Activated B cell treated with CpG ODN at 0.5 μM for 24 hours (primary cell): ENCODE results near the gene GLB1L2. TPM values are rescaled to one million over a fixed set of nuclear protein-coding genes. Genes with fewer than 3 reads are reported as not detected.

ENCODE experiments used
- ATAC-seq: fragments of 200-7000 bp; cut with Tn5 transposase; one replicate; pipeline ENCODE4 v1.10.0; 2021; ENCODE audit warnings: low read depth, mild to moderate bottlenecking, moderate library complexity
- CTCF ChIA-PET: fragments of 350-600 bp; sonication (Branson Sonifier 250); formaldehyde crosslinking; loops from one replicate; lab custom pipeline; 2021; ENCODE audit warnings: antibody characterized with exemption; lab: Charles Lee
- POLR2A ChIA-PET: fragments of 350-600 bp; sonication (Branson Sonifier 250); formaldehyde crosslinking; loops from one replicate; lab custom pipeline; 2021; ENCODE audit warnings: antibody characterized with exemption; lab: Charles Lee
- DNase-seq: peaks from one replicate; pipeline ENCODE4 v3.0.0; 2022
- H3K27ac Mint-ChIP-seq: one replicate; pipeline ENCODE4 v1.8.0; 2020; ENCODE audit warnings: mixed read lengths
- H3K27me3 Mint-ChIP-seq: one replicate; pipeline ENCODE4 v1.8.0; 2021; ENCODE audit warnings: mixed read lengths
- H3K36me3 Mint-ChIP-seq: one replicate; pipeline ENCODE4 v1.8.0; 2021; ENCODE audit warnings: low read depth, mixed read lengths
- H3K4me1 Mint-ChIP-seq: one replicate; pipeline ENCODE4 v1.8.0; 2021; ENCODE audit warnings: mixed read lengths
- H3K4me3 Mint-ChIP-seq: one replicate; pipeline ENCODE4 v1.8.0; 2020; ENCODE audit warnings: mild to moderate bottlenecking, mixed read lengths
- H3K9me3 Mint-ChIP-seq: one replicate; pipeline ENCODE4 v1.8.0; 2020; ENCODE audit warnings: mixed read lengths
- intact Hi-C: fragments of 100-400 bp; cut with micrococcal nuclease; formaldehyde crosslinking; loops from one replicate; pipeline ENCODE4 v1.15.1; 2024
- total RNA-seq: library from RNA; stranded (reverse); gene quantifications from 2 replicates; pipeline ENCODE4 v1.2.3, GENCODE V29; 2022
- TF ChIP-seq, protein P1 (sequence below): fragments of 200-600 bp; IDR thresholded peaks from one replicate; pipeline ENCODE4 v1.8.0; 2022; ENCODE audit warnings: antibody characterized with exemption, mild to moderate bottlenecking

The GLB1L2 gene
- total RNA-seq, 1 donor from 2014 or later = 0.33 TPM

DNA sequence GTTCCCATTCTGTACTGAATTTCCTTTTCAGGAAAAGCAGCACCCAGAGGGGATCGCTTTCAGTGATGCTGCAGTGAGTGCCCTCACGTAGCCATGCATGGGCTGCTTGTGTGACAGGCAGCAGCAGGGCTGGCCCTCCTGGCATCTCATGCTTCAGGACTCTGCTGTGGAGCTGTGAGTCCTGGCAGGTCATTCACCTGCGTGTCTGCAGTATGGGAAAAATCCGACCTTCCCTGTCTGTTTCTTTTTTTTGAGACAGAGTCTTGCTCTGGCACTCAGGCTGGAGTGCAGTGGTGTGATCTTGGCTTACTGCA is 13.4 kb downstream of the GLB1L2 start:
- Mint-ChIP-seq H3K27ac (no peak overlapping the region), H3K9me3 (no peaks in the 10 kb centered on the region), H3K4me3 (no peak overlapping the region), H3K27me3 (no peaks in the 10 kb centered on the region), H3K36me3 (no peaks in the 10 kb centered on the region), H3K4me1 (peaks cover 5% of the 10 kb centered on the region)
- DNase-seq (no peak), ATAC-seq (no peak)
- TF ChIP-seq, protein P1, sequence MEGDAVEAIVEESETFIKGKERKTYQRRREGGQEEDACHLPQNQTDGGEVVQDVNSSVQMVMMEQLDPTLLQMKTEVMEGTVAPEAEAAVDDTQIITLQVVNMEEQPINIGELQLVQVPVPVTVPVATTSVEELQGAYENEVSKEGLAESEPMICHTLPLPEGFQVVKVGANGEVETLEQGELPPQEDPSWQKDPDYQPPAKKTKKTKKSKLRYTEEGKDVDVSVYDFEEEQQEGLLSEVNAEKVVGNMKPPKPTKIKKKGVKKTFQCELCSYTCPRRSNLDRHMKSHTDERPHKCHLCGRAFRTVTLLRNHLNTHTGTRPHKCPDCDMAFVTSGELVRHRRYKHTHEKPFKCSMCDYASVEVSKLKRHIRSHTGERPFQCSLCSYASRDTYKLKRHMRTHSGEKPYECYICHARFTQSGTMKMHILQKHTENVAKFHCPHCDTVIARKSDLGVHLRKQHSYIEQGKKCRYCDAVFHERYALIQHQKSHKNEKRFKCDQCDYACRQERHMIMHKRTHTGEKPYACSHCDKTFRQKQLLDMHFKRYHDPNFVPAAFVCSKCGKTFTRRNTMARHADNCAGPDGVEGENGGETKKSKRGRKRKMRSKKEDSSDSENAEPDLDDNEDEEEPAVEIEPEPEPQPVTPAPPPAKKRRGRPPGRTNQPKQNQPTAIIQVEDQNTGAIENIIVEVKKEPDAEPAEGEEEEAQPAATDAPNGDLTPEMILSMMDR = no peak
- intact Hi-C loops = loop anchor here (2.0 kb wide), 1 partner anchor 64 kb away; no protein-coding TSS in a partner anchor
- ChIA-PET CTCF (no interaction called here), POLR2A (no interaction called here)

- ChIA-PET POLR2A (no interaction called here), CTCF (no interaction called here)
- ATAC-seq (no peak), DNase-seq (no peak)
- Mint-ChIP-seq H3K4me3 (no peak overlapping the region), H3K27me3 (no peaks in the 10 kb centered on the region), H3K36me3 (no peaks in the 10 kb centered on the region), H3K9me3 (no peaks in the 10 kb centered on the region), H3K4me1 (peaks cover 7% of the 10 kb centered on the region), H3K27ac (no peak overlapping the region)
- TF ChIP-seq, protein P1 = no peak
- intact Hi-C loops = no loop called here
Observed at GRCh38 chr11:134346101-134346975, 14.6 kb downstream of the GLB1L2 start.

- no peak for ATAC-seq
- H3K9me3 Mint-ChIP-seq = no peaks in the 10 kb centered on the region
- POLR2A ChIA-PET = no interaction called here
Observed at GRCh38 chr11:134346976-134347350, 15.2 kb downstream of the GLB1L2 start.

GRCh38 chr11:134347441-134347840 is 15.7 kb downstream of the GLB1L2 start:
- POLR2A ChIA-PET = no interaction called here
- intact Hi-C loops = no loop called here
- Mint-ChIP-seq H3K27ac (no peak overlapping the region), H3K36me3 (no peaks in the 10 kb centered on the region), H3K4me3 (no peak overlapping the region), H3K27me3 (no peaks in the 10 kb centered on the region), H3K4me1 (peaks cover 7% of the 10 kb centered on the region), H3K9me3 (no peaks in the 10 kb centered on the region)
- DNase-seq = no peak
- no peak for ATAC-seq
- CTCF ChIA-PET = no interaction called here
- TF ChIP-seq, protein P1 = no peak

More at GRCh38 chr11:134346976-134347350, 15.2 kb downstream of the GLB1L2 start:
- no peaks in the 10 kb centered on the region for H3K27me3 Mint-ChIP-seq
- H3K4me3 Mint-ChIP-seq = no peak overlapping the region
- TF ChIP-seq, protein P1 = no peak
- peaks cover 7% of the 10 kb centered on the region for H3K4me1 Mint-ChIP-seq
- CTCF ChIA-PET = no interaction called here
- no peak overlapping the region for H3K27ac Mint-ChIP-seq
- H3K36me3 Mint-ChIP-seq = no peaks in the 10 kb centered on the region
- no peak for DNase-seq
- intact Hi-C loops = no loop called here

DNA sequence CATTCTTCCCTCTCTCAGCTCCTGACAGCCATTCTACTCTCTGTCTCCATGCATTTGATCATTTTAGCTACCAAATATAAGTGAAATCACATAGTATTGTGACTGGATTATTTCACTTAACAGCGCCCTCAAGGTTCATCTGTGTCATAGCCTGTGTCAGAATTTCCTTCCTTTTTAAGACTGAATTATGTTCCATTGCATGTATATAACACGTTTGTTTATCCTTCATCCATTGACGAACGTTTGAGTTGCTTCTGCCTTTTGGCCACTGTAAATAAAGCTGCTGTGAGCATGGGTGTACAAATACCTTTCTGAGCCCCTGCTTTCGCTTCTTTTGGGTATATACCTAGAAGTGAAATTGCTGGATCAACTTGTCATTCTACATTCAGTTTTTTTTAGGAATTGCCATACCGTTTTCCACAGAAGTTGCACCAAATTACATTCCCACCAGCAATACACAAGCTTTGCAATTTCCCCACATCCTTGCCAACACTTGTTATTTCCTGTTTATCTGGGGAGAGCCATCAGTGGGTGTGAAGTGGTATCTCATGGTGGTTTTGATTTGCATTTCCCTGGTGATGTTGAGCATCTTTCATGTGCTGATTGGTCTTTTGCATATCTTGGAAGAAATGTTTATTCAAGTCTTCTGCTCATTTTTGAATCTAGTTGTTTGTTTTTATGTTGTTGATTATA is 17.5 kb downstream of the GLB1L2 start:
- peaks cover 2% of the 10 kb centered on the region for H3K27me3 Mint-ChIP-seq
- TF ChIP-seq, protein P1 = no peak
- no peak overlapping the region for H3K27ac Mint-ChIP-seq
- H3K4me3 Mint-ChIP-seq = no peak overlapping the region
- CTCF ChIA-PET = no interaction called here
- no peaks in the 10 kb centered on the region for H3K36me3 Mint-ChIP-seq
- POLR2A ChIA-PET = no interaction called here
- peaks cover 6% of the 10 kb centered on the region for H3K9me3 Mint-ChIP-seq
- peaks cover 7% of the 10 kb centered on the region for H3K4me1 Mint-ChIP-seq
- no peak for ATAC-seq
- intact Hi-C loops = no loop called here
- DNase-seq = no peak
